HG03575 (cell line): ENCODE measurements around the gene RASA2.

Source experiments
- ATAC-seq: cut with Tn5 transposase; IDR thresholded peaks from one replicate; pipeline ENCODE4 v1.9.1; 2021; ENCODE audit not compliant: unreplicated experiment, insufficient number of reproducible peaks, low FRiP score; ENCODE audit errors: extremely low read depth

The RASA2 gene

GRCh38 chr3:141652349-141652748, 165.5 kb downstream of the RASA2 start:
- no peak for ATAC-seq

GRCh38 chr3:141653847-141654246, 167.0 kb downstream of the RASA2 start:
- ATAC-seq = no peak

- ATAC-seq = no peak
These were observed 169.0 kb downstream of the RASA2 start for GRCh38 chr3:141655801-141656200.

- no peak for ATAC-seq
These were observed 169.9 kb downstream of the RASA2 start for GRCh38 chr3:141656771-141657170.

- ATAC-seq = no peak
These were observed 170.7 kb downstream of the RASA2 start for GRCh38 chr3:141657516-141657915.

- no peak for ATAC-seq
These were observed 173.2 kb downstream of the RASA2 start for GRCh38 chr3:141659821-141660613.

- ATAC-seq = no peak
These were observed 173.8 kb downstream of the RASA2 start for GRCh38 chr3:141660614-141660947.

GRCh38 chr3:141661229-141662196, 174.7 kb downstream of the RASA2 start:
- no peak for ATAC-seq

GRCh38 chr3:141663993-141664392, 177.2 kb downstream of the RASA2 start:
- no peak for ATAC-seq
